ENCODE results near the gene MC2R.
"Not testable (repeated sequence)": the region's sequence is repeated elsewhere in the genome, so short reads cannot be mapped to it uniquely, and the experiment has no call there.

Gene MC2R

GRCh38 chr18:13892098-13892497 is 23.2 kb downstream of the MC2R start:
- DNase-seq, result no peak

- no peak for DNase-seq
These were observed 24.5 kb downstream of the MC2R start for GRCh38 chr18:13890761-13891361.

GRCh38 chr18:13889671-13890070 is 25.7 kb downstream of the MC2R start:
- DNase-seq, result no peak

GRCh38 chr18:13888191-13888716 is 27.1 kb downstream of the MC2R start:
- DNase-seq, result no peak

- DNase-seq, result no peak
These were observed 30.3 kb downstream of the MC2R start for GRCh38 chr18:13885009-13885408.

GRCh38 chr18:13879937-13880336 is 35.4 kb downstream of the MC2R start:
- no peak for DNase-seq

GRCh38 chr18:13879492-13879891 is 35.8 kb downstream of the MC2R start:
- DNase-seq, result no peak

- DNase-seq, result no peak
These were observed 36.5 kb downstream of the MC2R start for GRCh38 chr18:13878857-13879256.

GRCh38 chr18:13877157-13877556 is 38.2 kb downstream of the MC2R start:
- DNase-seq, result no peak

GRCh38 chr18:13874558-13874957 is 40.8 kb downstream of the MC2R start:
- DNase-seq, result no peak

GRCh38 chr18:13872932-13873331 is 42.4 kb downstream of the MC2R start:
- DNase-seq, result no peak

- DNase-seq, result no peak
These were observed 43.0 kb downstream of the MC2R start for GRCh38 chr18:13872373-13872772.

- no peak for DNase-seq
These were observed 43.6 kb downstream of the MC2R start for GRCh38 chr18:13871701-13872100.

- no peak for DNase-seq
These were observed 46.6 kb downstream of the MC2R start for GRCh38 chr18:13868501-13869271.

GRCh38 chr18:13862898-13863297 is 52.4 kb downstream of the MC2R start:
- DNase-seq, result not testable (repeated sequence)

GRCh38 chr18:13849791-13850190 is 65.5 kb downstream of the MC2R start:
- DNase-seq, result no peak

- no peak for DNase-seq
These were observed 78.8 kb downstream of the MC2R start for GRCh38 chr18:13836559-13836958.

GRCh38 chr18:13835202-13835601 is 80.1 kb downstream of the MC2R start:
- no peak for DNase-seq

GRCh38 chr18:13834496-13835015 is 80.8 kb downstream of the MC2R start:
- DNase-seq, result no peak

All from hematopoietic multipotent progenitor cell treated with erythropoietin and hydrocortisone succinate and interleukin-3 and kit ligand, for 4 days (in vitro differentiated cells).